ENCODE measurements around the gene EXOC8.

EXOC8 gene

GRCh38 chr1:231318015-231318355, 19.7 kb downstream of the EXOC8 start:
- TF ChIP-seq, protein P1, sequence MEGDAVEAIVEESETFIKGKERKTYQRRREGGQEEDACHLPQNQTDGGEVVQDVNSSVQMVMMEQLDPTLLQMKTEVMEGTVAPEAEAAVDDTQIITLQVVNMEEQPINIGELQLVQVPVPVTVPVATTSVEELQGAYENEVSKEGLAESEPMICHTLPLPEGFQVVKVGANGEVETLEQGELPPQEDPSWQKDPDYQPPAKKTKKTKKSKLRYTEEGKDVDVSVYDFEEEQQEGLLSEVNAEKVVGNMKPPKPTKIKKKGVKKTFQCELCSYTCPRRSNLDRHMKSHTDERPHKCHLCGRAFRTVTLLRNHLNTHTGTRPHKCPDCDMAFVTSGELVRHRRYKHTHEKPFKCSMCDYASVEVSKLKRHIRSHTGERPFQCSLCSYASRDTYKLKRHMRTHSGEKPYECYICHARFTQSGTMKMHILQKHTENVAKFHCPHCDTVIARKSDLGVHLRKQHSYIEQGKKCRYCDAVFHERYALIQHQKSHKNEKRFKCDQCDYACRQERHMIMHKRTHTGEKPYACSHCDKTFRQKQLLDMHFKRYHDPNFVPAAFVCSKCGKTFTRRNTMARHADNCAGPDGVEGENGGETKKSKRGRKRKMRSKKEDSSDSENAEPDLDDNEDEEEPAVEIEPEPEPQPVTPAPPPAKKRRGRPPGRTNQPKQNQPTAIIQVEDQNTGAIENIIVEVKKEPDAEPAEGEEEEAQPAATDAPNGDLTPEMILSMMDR (IDR thresholded peaks at IDR 0.05; ENCODE audit: low read length, missing control alignments), result no peak
- no peak overlapping the region for H3K4me3 ChIP-seq (replicated peaks; ENCODE audit: low read depth, low read length)
- no peak for DNase-seq (ENCODE audit: low read depth)

- H3K4me3 ChIP-seq (replicated peaks; ENCODE audit: low read depth, low read length), result no peak overlapping the region
- DNase-seq (ENCODE audit: low read depth), result no peak
- TF ChIP-seq, protein P1 (IDR thresholded peaks at IDR 0.05; ENCODE audit: low read length, missing control alignments), result no peak
These were observed 20.2 kb downstream of the EXOC8 start for GRCh38 chr1:231317306-231318014.

DNA sequence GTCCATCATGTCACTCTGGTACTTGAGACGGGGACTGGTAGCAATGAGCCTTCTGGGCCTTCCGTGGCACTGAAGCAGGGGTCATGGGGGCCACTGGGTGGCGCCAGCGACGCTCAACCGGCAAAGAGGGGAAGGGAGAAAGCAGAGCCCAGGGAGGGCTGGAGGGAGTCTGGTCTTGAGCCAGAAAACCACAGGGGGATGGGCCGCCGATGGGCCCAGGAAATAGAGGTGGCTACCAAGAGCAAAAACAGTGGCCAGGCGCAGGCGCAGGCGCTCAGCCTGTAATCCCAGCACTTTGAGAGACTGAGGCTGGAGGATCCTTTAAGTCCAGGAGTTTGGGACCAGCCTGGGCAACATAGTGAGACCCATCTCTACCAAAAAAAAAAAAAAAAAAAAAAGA, 21.8 kb downstream of the EXOC8 start:
- TF ChIP-seq, protein P1 (IDR thresholded peaks at IDR 0.05; ENCODE audit: low read length, missing control alignments), result peak; percentile 61
- no peak overlapping the region for H3K4me3 ChIP-seq (replicated peaks; ENCODE audit: low read depth, low read length)
- DNase-seq (ENCODE audit: low read depth), result peak; percentile 39

GRCh38 chr1:231313661-231314060, 24.0 kb downstream of the EXOC8 start:
- TF ChIP-seq, protein P1 (IDR thresholded peaks at IDR 0.05; ENCODE audit: low read length, missing control alignments), result no peak
- no peak overlapping the region for H3K4me3 ChIP-seq (replicated peaks; ENCODE audit: low read depth, low read length)
- no peak for DNase-seq (ENCODE audit: low read depth)

GRCh38 chr1:231312432-231312788, 25.2 kb downstream of the EXOC8 start:
- TF ChIP-seq, protein P1 (IDR thresholded peaks at IDR 0.05; ENCODE audit: low read length, missing control alignments), result no peak
- no peak for DNase-seq (ENCODE audit: low read depth)
- H3K4me3 ChIP-seq (replicated peaks; ENCODE audit: low read depth, low read length), result no peak overlapping the region

GRCh38 chr1:231311720-231312431, 25.8 kb downstream of the EXOC8 start:
- DNase-seq (ENCODE audit: low read depth), result no peak
- H3K4me3 ChIP-seq (replicated peaks; ENCODE audit: low read depth, low read length), result no peak overlapping the region
- TF ChIP-seq, protein P1 (IDR thresholded peaks at IDR 0.05; ENCODE audit: low read length, missing control alignments), result no peak

Data from fibroblast of pulmonary artery (primary cell).